GM19463 (cell line): Measurements from ENCODE around the gene CPLANE2.

Experiments used
- ATAC-seq: cut with Tn5 transposase; IDR thresholded peaks from one replicate; pipeline ENCODE4 v1.9.1; 2021; ENCODE audit warnings: mild to moderate bottlenecking, moderate library complexity; ENCODE audit not compliant: unreplicated experiment

Gene CPLANE2

GRCh38 chr1:16191916-16192546 is 45.0 kb downstream of the CPLANE2 start:
- ATAC-seq = no peak

DNA sequence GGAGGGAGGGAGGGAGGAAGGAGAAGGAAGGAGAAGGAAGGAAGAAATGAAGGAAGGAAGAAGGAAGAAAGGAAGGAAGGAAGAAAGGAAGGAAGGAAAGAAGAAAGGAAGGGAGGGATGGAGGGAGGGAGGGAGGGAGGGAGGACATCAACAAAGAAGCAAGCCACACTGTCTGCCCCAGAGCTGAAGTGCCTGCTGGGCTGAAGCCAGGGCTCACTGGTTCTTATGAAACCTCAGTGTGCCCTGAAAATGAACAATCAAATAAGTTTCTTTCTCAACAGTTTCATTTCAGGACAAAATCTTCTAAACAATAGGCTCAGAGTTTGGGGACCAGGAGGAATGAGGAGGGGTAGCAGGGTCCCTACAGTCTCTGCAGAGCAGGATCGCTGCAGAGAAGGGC is 45.7 kb downstream of the CPLANE2 start:
- no peak for ATAC-seq

DNA sequence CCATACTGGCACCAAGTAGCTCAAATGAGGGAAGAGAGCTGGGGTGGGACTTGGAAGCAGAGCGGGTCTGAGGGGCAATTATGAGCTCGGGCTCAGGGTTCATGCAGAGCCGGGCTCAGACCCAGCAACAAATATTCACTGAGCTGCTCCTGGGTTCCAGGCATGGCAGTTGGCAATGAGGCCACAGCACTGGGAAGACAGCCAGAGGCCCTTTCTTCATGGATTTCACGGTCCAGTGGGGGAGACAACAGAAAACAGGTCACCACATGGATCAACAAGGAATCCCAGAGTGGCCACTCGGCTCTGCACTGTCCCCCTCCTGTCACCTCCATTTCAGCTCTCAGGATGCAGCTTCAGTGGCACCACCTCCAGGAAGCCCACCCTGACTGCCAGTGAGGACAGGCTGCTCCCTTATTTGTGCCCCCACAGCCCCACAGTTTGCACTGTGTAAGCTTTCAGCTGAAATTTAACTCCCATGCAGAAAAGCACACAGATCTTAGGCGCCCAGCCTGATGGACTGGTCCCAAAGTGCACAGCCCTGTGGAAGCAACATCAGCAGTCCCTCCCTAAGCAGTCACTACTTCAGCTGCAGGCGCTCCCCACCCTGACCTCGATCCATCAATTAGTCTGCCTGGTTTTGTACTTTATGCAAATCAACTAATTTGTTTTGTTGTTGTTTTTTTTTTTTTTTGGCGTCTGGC is 46.9 kb downstream of the CPLANE2 start:
- no peak for ATAC-seq

DNA sequence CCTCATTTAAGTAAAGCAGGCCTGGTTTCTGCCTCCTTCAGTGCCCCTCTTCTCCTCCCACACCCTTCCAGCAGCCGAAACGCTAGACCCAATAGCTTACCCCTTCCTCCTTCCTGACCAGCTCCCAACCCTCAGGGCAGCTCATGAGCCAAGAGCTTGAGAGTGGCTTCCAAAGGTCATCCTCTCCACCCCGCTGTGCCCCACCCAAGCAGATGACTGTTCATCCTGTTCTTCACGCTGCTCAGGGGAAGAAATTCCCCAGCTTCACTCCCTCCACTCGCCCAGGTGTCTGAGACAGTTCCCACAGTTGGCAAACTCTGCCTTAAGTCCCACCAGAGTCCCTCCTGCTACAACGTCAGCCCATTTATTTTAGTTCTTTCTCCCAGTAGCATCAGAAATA is 48.0 kb downstream of the CPLANE2 start:
- no peak for ATAC-seq

DNA sequence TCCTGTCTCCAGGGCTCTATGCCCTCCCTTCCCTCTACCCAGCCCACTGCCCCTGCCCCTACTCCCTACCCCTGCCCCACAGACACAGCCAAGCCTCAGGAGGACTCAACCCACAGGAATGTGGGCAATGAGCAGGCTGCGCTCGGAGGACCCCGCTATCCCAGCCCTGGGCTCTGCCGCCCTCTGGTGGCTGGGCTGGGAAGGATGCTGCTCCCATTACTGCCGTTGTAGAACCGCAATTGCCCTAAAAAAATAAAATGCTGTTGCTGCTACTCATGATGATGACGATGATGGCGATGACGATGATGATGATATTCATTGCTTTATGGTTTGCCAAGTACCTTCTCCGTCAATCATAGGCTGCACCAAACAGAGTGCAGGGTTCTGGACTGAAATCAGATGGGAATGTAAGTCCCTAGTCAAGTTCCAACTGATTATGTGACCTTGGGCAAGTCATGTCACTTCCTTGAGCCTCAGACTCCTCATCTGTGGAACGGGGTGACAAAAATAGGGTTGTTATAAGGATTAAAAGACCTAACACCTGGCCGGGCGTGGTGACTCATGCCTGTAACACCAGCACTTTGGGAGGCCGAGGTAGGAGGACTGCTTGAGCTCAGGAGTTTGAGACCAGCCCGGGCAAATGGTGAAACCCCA is 49.1 kb downstream of the CPLANE2 start:
- ATAC-seq = no peak

- ATAC-seq = no peak
These were observed 50.2 kb downstream of the CPLANE2 start for GRCh38 chr1:16186655-16187235.

DNA sequence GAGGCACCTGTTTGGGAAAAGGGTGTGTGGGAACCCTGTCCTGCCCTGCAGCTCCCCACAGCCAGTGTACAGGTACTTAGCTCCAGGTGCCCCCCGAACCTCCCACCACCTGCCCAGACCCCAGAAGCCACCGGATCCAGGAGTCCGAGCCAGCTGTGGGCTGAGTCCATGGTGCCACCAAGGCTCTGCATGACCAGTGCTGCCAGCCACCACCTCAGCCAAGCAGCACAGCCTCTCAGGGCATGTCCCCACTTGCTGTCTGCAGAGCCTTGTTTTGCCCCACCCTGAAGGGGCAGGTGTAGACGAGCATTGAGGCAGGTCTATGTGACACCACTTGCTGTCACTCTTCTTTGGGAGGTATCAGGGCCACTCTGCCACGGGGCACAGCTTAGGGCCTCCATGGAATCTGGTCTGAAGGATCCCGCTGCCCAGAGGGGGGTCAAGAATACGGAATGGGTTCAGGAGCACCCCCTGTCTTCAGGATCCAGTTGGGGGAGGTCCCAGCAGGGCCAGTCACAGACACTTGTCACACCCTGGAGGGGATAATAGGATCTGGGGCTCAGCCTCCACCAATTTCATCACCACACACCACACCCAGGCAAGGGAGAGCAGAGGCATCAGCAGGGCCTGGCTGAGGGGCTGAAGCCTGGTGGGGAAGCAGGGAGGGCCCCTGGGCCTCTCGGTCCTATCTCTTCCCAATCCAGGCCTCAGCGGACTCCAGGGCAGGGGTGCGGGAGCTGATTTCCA is 52.3 kb downstream of the CPLANE2 start:
- no peak for ATAC-seq

DNA sequence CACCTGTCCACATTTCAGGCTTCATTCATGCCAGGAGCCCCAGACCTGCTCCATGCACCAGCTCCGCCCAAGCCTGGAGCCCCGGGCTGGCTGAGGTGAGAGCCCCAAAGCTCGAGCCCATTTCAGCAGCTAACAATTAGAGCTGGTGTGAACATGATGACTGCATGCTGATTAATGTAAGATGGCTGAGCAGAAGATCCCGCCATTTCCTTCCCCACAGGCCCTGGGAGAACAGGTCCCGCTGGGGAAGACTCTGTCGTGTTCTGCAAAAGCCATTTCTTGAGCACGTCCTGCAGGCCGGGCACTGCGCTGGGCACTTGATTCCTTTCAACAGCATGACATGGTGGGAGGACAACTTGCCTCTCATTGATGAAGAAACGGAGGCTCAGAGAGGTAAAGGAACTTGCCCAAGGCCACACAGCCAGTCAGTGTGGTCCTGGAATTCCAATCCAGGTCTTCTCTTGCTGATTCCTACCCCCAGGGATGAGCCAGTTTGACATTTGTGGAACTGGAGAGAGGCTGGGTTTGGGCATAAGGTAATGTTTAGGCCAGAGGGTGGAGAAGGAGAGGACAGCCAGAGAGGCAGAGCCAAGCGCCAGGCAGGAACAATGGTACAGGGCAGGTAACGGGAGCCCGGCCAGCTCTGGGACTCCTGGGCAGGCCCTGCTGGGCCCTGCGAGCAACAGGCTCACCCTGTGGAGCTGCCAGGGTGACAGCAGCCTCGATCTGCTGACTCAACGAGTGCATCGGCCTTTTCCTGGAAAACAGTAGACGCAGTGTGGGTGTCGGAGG is 53.0 kb downstream of the CPLANE2 start:
- no peak for ATAC-seq

DNA sequence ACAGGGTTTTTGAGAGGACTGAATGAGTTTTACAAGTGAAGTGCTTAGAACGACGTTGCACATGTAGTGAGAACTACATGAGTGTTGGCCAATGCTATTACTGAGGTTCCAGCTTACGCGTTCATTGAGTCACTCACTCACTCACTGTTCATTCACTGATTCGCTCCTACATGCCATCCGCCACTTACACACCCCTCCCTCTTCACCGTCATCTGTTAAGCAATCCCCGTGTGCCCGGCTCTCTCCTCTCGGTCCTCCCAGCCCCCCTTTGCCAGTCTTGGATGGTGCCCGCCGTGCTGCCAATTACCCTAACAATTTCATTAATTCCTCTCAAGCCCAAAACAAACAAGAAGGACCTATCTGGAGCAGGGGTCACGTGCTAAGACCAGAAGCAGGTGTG is 53.8 kb downstream of the CPLANE2 start:
- no peak for ATAC-seq

- no peak for ATAC-seq
These were observed 54.9 kb downstream of the CPLANE2 start for GRCh38 chr1:16181887-16182719.
